Gastrocnemius medialis (tissue), 4 donors: ENCODE results near the gene BORCS5. TPM values are rescaled to one million over a fixed set of nuclear protein-coding genes. Genes with fewer than 3 reads are reported as not detected.

Experiments used
- ATAC-seq, 2 donors: fragments of 150-250 bp; one replicate each; pipeline ENCODE4 v1.9.1; 2016
- DNase-seq, 2 donors: peaks; one replicate each; pipeline ENCODE4 v3.0.0-alpha.2; 2019
- H3K27ac ChIP-seq, 4 donors: fragments of 200-600 bp; sonication (generic); 1 replicate in 1 of 4; 2 replicates in 3 of 4; pipeline ENCODE4 v1.5.1; 2016 to 2018; ENCODE audit warnings: mild to moderate bottlenecking in 2 of 4, moderate library complexity in 1 of 4
- H3K27me3 ChIP-seq, 3 donors: fragments of 200-600 bp; sonication (generic) in 2 of 3; 1 replicate in 1 of 3; 2 replicates in 2 of 3; pipeline versions ENCODE4 v1.5.1 to v1.6.0; 2016 to 2019; ENCODE audit warnings: mild to moderate bottlenecking in 1 of 3, moderate library complexity in 1 of 3
- H3K36me3 ChIP-seq, 2 donors: fragments of 200-600 bp; sonication (generic) in 1 of 2; one replicate each; pipeline ENCODE4 v1.5.1; 2017 to 2018
- H3K4me1 ChIP-seq, 2 donors: fragments of 200-600 bp; sonication (generic) in 1 of 2; one replicate each; pipeline ENCODE4 v1.5.1; 2016 to 2017; ENCODE audit warnings: mild to moderate bottlenecking in 2 of 2
- H3K4me3 ChIP-seq, 4 donors: fragments of 200-600 bp; sonication (generic) in 3 of 4; 1 replicate in 1 of 4; 2 replicates in 3 of 4; pipeline ENCODE4 v1.5.1; 2016 to 2019; ENCODE audit warnings: mild to moderate bottlenecking in 2 of 4
- H3K9me3 ChIP-seq, 3 donors: fragments of 200-600 bp; sonication (generic) in 2 of 3; 1 replicate in 1 of 3; 2 replicates in 2 of 3; pipeline ENCODE4 v1.5.1; 2016 to 2019
- CTCF ChIP-seq, 5 experiments: fragments of 450-650 bp in 3 of 5; fragments of 200-600 bp in 2 of 5; sonication (generic) in 2 of 5; IDR thresholded peaks in 4 of 5; conservative IDR thresholded peaks in 1 of 5; 1 replicate in 4 of 5; 2 replicates in 1 of 5; pipeline ENCODE4 v1.5.1; 2016 to 2019; ENCODE audit warnings: antibody characterized with exemption in 5 of 5, mild to moderate bottlenecking in 3 of 5, moderate library complexity in 3 of 5
- POLR2A ChIP-seq, 2 donors: fragments of 450-650 bp; IDR thresholded peaks; one replicate each; pipeline ENCODE4 v1.6.1; 2017; ENCODE audit warnings: antibody characterized with exemption in 2 of 2, mild to moderate bottlenecking in 2 of 2, moderate library complexity in 2 of 2
- in situ Hi-C, 4 donors: fragments of 200-750 bp; cut with MboI; loops; one replicate each; pipeline versions ENCODE4 v1.15.0 to v1.8.0; 2017; ENCODE audit warnings: low sequenced_read_pairs in 4 of 4
- intact Hi-C: fragments of 100-400 bp; cut with DNase I; formaldehyde crosslinking; loops from one replicate; pipeline ENCODE4 v1.15.1; 2023; ENCODE audit warnings: low total_unique reads
- total RNA-seq, 4 donors: library from RNA; depleted of rRNA; stranded (reverse); fragments of >200 nt; gene quantifications; one replicate each; pipeline versions ENCODE4 v1.1.0 to v1.2.3, GENCODE V29; 2016

Gene BORCS5
- total RNA-seq, 4 donors from 2014 or later = 13.0 to 13.9 (median 13.4) TPM

- ATAC-seq = no peak
- Histone ChIP-seq H3K4me1 (no peaks in the 10 kb centered on the region), H3K4me3 (no peak overlapping the region), H3K36me3 (peaks cover 0 to 35% of the 10 kb centered on the region in 2 donors), H3K27me3 (no peaks in the 10 kb centered on the region), H3K27ac (no peak overlapping the region), H3K9me3 (no peaks in the 10 kb centered on the region)
- intact Hi-C loops (no loop called here), in situ Hi-C loops (no loop called here)
- no peak for DNase-seq
- TF ChIP-seq CTCF (IDR thresholded peaks at IDR 0.05 in 4 of 5, conservative IDR thresholded peaks at IDR 0.05 in 1 of 5) (no peak), POLR2A (IDR thresholded peaks at IDR 0.05) (no peak)
These were observed 125.4 kb downstream of the BORCS5 start for GRCh38 chr12:12482150-12482761.

GRCh38 chr12:12482959-12483358 is 126.1 kb downstream of the BORCS5 start:
- H3K4me3 ChIP-seq = no peak overlapping the region
- no peak overlapping the region for H3K27ac ChIP-seq
- no peak for ATAC-seq
- peaks cover 0 to 29% of the 10 kb centered on the region in 2 donors for H3K36me3 ChIP-seq
- H3K9me3 ChIP-seq = no peaks in the 10 kb centered on the region
- no peaks in the 10 kb centered on the region for H3K4me1 ChIP-seq
- no peak for TF ChIP-seq CTCF (IDR thresholded peaks at IDR 0.05 in 4 of 5, conservative IDR thresholded peaks at IDR 0.05 in 1 of 5)
- TF ChIP-seq POLR2A (IDR thresholded peaks at IDR 0.05) = no peak
- in situ Hi-C loops (no loop called here), intact Hi-C loops (no loop called here)
- DNase-seq = no peak
- no peaks in the 10 kb centered on the region for H3K27me3 ChIP-seq

GRCh38 chr12:12483438-12483837 is 126.6 kb downstream of the BORCS5 start:
- TF ChIP-seq POLR2A (IDR thresholded peaks at IDR 0.05) (no peak), CTCF (IDR thresholded peaks at IDR 0.05 in 4 of 5, conservative IDR thresholded peaks at IDR 0.05 in 1 of 5) (no peak)
- intact Hi-C loops = no loop called here
- H3K36me3 ChIP-seq = peaks cover 0 to 29% of the 10 kb centered on the region in 2 donors
- no peak overlapping the region for H3K4me3 ChIP-seq
- H3K9me3 ChIP-seq = no peaks in the 10 kb centered on the region
- DNase-seq (no peak), ATAC-seq (peak in 1 of 2 donors; percentile 43)
- no peaks in the 10 kb centered on the region for H3K27me3 ChIP-seq
- H3K27ac ChIP-seq = no peak overlapping the region
- in situ Hi-C loops = no loop called here
- no peaks in the 10 kb centered on the region for H3K4me1 ChIP-seq

- peaks cover 0 to 16% of the 10 kb centered on the region in 2 donors for H3K36me3 ChIP-seq
- intact Hi-C loops = no loop called here
- H3K9me3 ChIP-seq = no peaks in the 10 kb centered on the region
- H3K27me3 ChIP-seq = no peaks in the 10 kb centered on the region
- ATAC-seq = peak in 1 of 2 donors; percentile 77
- in situ Hi-C loops = no loop called here
- no peak overlapping the region for H3K4me3 ChIP-seq
- peak overlapping the region; percentile 38 to 50 (median 50) for H3K27ac ChIP-seq
- H3K4me1 ChIP-seq = no peaks in the 10 kb centered on the region
- TF ChIP-seq POLR2A (IDR thresholded peaks at IDR 0.05) (no peak), CTCF (IDR thresholded peaks at IDR 0.05 in 4 of 5, conservative IDR thresholded peaks at IDR 0.05 in 1 of 5) (no peak)
- DNase-seq = no peak
These were observed 129.9 kb downstream of the BORCS5 start for GRCh38 chr12:12486661-12487240.
